CD4-positive, alpha-beta memory T cell (primary cell): ENCODE results near the gene SLC4A5. TPM values are rescaled to one million over a fixed set of nuclear protein-coding genes. Genes with fewer than 3 reads are reported as not detected.

Experiments
- CTCF ChIA-PET: fragments of 350-600 bp; sonication (Branson Sonifier 250); formaldehyde crosslinking; loops from one replicate; lab custom pipeline; 2021; ENCODE audit warnings: inconsistent platforms; ENCODE audit not compliant: partially characterized antibody; lab: Charles Lee
- POLR2A ChIA-PET: fragments of 350-600 bp; sonication (Branson Sonifier 250); formaldehyde crosslinking; loops from one replicate; lab custom pipeline; 2021; ENCODE audit not compliant: partially characterized antibody; lab: Charles Lee
- DNase-seq, 5 donors: peaks; one replicate each; pipeline versions ENCODE4 v3.0.0 to v3.0.0-alpha.2; 2020 to 2022; ENCODE audit warnings: mixed read lengths in 1 of 5
- H3K27ac ChIP-seq: one replicate; pipeline ENCODE4 v1.7.0; 2013; ENCODE audit warnings: low read depth, low read length
- H3K27me3 ChIP-seq: 2 replicates; pipeline ENCODE4 v1.7.0; 2013; ENCODE audit warnings: mild to moderate bottlenecking, low read length, moderate library complexity; ENCODE audit not compliant: insufficient read depth
- H3K36me3 ChIP-seq: 2 replicates; pipeline ENCODE4 v1.7.0; 2013; ENCODE audit warnings: mild to moderate bottlenecking, low read length, moderate library complexity; ENCODE audit not compliant: insufficient read depth
- H3K4me1 ChIP-seq: 2 replicates; pipeline ENCODE4 v1.7.0; 2013; ENCODE audit warnings: mild to moderate bottlenecking, low read length, moderate library complexity; ENCODE audit not compliant: insufficient read depth
- H3K4me3 ChIP-seq, 2 donors: one replicate each; pipeline ENCODE4 v1.7.0; 2013; ENCODE audit warnings: low read length in 2 of 2, mild to moderate bottlenecking in 1 of 2
- H3K9me3 ChIP-seq, 2 donors: one replicate each; pipeline ENCODE4 v1.7.0; 2013; ENCODE audit warnings: low read length in 2 of 2, control low read depth in 1 of 2; ENCODE audit not compliant: control insufficient read depth in 1 of 2
- H3K27ac Mint-ChIP-seq, 7 donors: one replicate each; pipeline ENCODE4 v1.8.0; 2020 to 2021; ENCODE audit warnings: mixed read lengths in 7 of 7, mild to moderate bottlenecking in 6 of 7, inconsistent platforms in 3 of 7, moderate library complexity in 3 of 7
- H3K27me3 Mint-ChIP-seq, 2 donors: one replicate each; pipeline ENCODE4 v1.8.0; 2020 to 2021; ENCODE audit warnings: mixed read lengths in 2 of 2
- H3K36me3 Mint-ChIP-seq, 2 donors: one replicate each; pipeline ENCODE4 v1.8.0; 2020 to 2021; ENCODE audit warnings: mixed read lengths in 2 of 2, inconsistent platforms in 1 of 2, mild to moderate bottlenecking in 1 of 2
- H3K4me1 Mint-ChIP-seq, 4 donors: one replicate each; pipeline ENCODE4 v1.8.0; 2020 to 2021; ENCODE audit warnings: mixed read lengths in 4 of 4, mild to moderate bottlenecking in 1 of 4
- H3K4me3 Mint-ChIP-seq, 8 donors: one replicate each; pipeline ENCODE4 v1.8.0; 2020 to 2021; ENCODE audit warnings: mixed read lengths in 8 of 8, mild to moderate bottlenecking in 7 of 8, moderate library complexity in 6 of 8, inconsistent platforms in 3 of 8
- H3K9me3 Mint-ChIP-seq, 8 donors: one replicate each; pipeline ENCODE4 v1.8.0; 2020 to 2021; ENCODE audit warnings: mixed read lengths in 8 of 8, mild to moderate bottlenecking in 5 of 8, inconsistent platforms in 3 of 8, moderate library complexity in 1 of 8
- intact Hi-C: fragments of 100-400 bp; cut with micrococcal nuclease; formaldehyde crosslinking; loops from one replicate; pipeline ENCODE4 v1.15.1; 2023
- polyA plus RNA-seq, 2 donors: library from polyadenylated mRNA; unstranded; fragments of 300-500 nt; fragmentation: Illumina TruSeq; gene quantifications; one replicate each; pipeline ENCODE4 v1.2.3, GENCODE V29; 2021
- total RNA-seq, 2 experiments: library from RNA; stranded (reverse); gene quantifications; one replicate each; pipeline ENCODE4 v1.2.3, GENCODE V29; 2021

The SLC4A5 gene
- total and polyA plus RNA-seq, 4 experiments from 2014 or later: 0.25 to 11.5 (median 7.2) TPM

DNA sequence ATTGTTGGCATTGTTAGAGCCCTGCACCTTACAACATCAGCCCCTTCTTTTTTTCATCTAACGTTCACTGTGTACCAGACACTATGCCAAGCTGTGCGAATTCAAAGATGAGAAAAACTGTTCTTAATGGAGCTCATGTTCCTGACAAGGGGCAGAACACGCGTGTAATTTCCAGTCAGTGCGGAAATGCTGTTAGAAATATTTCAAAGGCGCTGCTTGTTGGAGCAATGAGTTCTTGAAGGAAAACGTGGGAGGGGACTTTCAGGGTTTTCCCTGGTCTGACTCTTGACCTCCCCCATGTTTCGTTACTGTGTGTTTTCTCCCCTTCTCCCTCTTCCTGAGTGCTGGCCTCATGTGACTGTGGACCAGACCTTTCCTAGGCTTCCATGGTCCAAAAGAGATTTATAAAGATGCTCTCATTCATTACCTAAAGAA, 143.3 kb downstream of the SLC4A5 start:
- CTCF ChIA-PET: interaction anchor here (0.7 to 3.7 kb wide), 11 partner anchors 16 to 375 kb away, joined by 3 to 51 read pairs (median 6); partner anchors contain the start of gene MOB1A
- H3K4me1 Mint-ChIP-seq: peaks cover 24 to 52% (median 37%) of the 10 kb centered on the region in 4 donors
- intact Hi-C loops: loop anchor here (1.0 to 10.0 kb wide), 5 partner anchors 22 to 813 kb away; partner anchors contain the start of genes ALMS1, BOLA3 and MOB1A
- DNase-seq: peak in 1 of 5 donors; percentile 6
- Histone ChIP-seq H3K4me1 (peaks cover 43% of the 10 kb centered on the region), H3K27me3 (no peaks in the 10 kb centered on the region), H3K36me3 (no peaks in the 10 kb centered on the region), H3K27ac (peak overlapping the region; percentile 86), H3K4me3 (peak overlapping the region; percentile 85 to 91), H3K9me3 (no peaks in the 10 kb centered on the region)
- POLR2A ChIA-PET: interaction anchor here (0.9 to 6.1 kb wide), 8 partner anchors 21 to 273 kb away, joined by 3 to 128 read pairs (median 4); partner anchors contain the start of genes BOLA3, DGUOK, MOB1A and WBP1
- peak overlapping the region; percentile 89 to 99 (median 96) for H3K27ac Mint-ChIP-seq
- peak overlapping the region; percentile 94 to 100 (median 96) for H3K4me3 Mint-ChIP-seq
- H3K9me3 Mint-ChIP-seq: no peaks in the 10 kb centered on the region
- H3K36me3 Mint-ChIP-seq: peaks cover 4% of the 10 kb centered on the region in 2 donors
- no peaks in the 10 kb centered on the region for H3K27me3 Mint-ChIP-seq

DNA sequence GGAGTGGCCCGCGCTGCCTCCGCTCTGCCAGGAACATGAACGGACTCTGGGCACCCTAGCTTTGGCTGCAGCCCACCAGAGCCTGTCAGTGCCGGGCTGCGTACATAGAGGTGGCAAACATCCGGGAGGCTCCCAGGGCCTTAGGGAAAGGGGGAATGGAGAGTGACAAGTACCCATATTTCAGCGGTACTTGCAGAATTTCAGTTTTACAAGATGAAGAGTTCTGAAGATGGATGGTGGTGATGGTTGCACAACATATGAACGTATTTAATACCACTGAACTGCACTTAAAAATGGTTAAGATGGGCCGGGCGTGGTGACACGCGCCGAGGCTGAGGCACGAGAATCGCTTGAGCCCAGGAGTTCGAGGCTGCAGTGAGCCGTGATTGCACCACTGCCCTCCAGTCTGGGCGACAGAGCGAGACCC, 143.9 kb downstream of the SLC4A5 start:
- peaks cover 37% of the 10 kb centered on the region for H3K4me1 ChIP-seq
- H3K9me3 ChIP-seq: no peaks in the 10 kb centered on the region
- peak overlapping the region; percentile 86 for H3K27ac ChIP-seq
- Mint-ChIP-seq H3K27me3 (no peaks in the 10 kb centered on the region), H3K4me3 (peak overlapping the region; percentile 94 to 100 (median 96)), H3K4me1 (peaks cover 20 to 46% (median 33%) of the 10 kb centered on the region in 4 donors), H3K36me3 (peaks cover 4% of the 10 kb centered on the region in 2 donors), H3K27ac (peak overlapping the region; percentile 89 to 99 (median 96)), H3K9me3 (no peaks in the 10 kb centered on the region)
- no peaks in the 10 kb centered on the region for H3K36me3 ChIP-seq
- no peaks in the 10 kb centered on the region for H3K27me3 ChIP-seq
- ChIA-PET POLR2A (interaction anchor here (0.9 to 6.1 kb wide), 15 partner anchors 8 to 371 kb away, joined by 3 to 128 read pairs (median 4); partner anchors contain the start of genes BOLA3, DGUOK, MOB1A and STAMBP), CTCF (interaction anchor here (0.7 to 3.7 kb wide), 14 partner anchors 8 to 374 kb away, joined by 3 to 51 read pairs (median 5); partner anchors contain the start of genes MOB1A and STAMBP)
- no peak for DNase-seq
- intact Hi-C loops: loop anchor here (1.0 to 10.0 kb wide), 4 partner anchors 21 to 812 kb away; partner anchors contain the start of genes ALMS1, BOLA3 and MOB1A
- peak overlapping the region; percentile 85 to 91 for H3K4me3 ChIP-seq

DNA sequence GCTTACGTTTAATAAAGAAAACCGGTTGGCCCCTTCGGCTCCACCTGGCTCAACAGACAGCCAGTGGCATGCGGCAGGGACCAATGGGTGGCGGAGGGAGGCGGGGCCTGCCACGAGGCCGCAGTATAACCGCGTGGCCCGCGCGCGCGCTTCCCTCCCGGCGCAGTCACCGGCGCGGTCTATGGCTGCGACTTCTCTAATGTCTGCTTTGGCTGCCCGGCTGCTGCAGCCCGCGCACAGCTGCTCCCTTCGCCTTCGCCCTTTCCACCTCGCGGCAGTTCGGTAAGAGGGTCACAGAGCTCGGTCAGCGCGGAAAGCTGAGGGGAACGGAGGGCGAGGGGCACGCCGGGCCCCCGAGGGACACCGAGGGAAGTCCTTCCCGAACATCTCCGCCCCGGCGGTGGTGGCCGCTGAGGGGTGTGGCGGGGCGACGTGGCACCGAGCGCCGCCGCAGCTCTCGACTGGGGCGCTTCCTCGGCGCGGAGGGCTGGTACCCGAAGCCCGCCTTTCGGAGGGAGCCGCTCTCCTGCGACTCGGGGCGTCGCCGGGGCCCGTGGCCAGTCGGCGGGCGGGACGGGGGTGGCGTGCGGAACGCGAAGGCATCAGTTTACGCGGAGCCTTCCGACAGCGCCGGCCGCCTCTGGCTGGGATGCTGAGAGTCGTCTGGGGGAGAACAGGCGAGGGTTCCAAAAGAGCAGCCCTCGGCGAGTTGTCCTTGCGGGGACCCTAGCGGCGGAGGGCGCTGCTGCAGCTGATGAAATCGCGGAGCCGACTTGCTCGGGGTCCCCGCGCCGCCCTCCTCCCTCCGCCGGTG, 144.5 kb downstream of the SLC4A5 start, which contains the start of gene MTHFD2:
TSS of gene MTHFD2 (plus strand) at position 155 of the 814 bp plus-strand sequence. CDS start at position 182, 27 bp downstream.
- Mint-ChIP-seq H3K9me3 (no peaks in the 10 kb centered on the region), H3K4me3 (peak within 1 kb of the TSS; percentile 94 to 100 (median 98)), H3K27me3 (no peaks in the 10 kb centered on the region), H3K27ac (peak within 1 kb of the TSS; percentile 89 to 100 (median 99)), H3K36me3 (peaks cover 3 to 4% of the 10 kb centered on the region in 2 donors), H3K4me1 (peaks cover 20 to 41% (median 31%) of the 10 kb centered on the region in 4 donors)
- no peaks in the 10 kb centered on the region for H3K36me3 ChIP-seq
- H3K27ac ChIP-seq: peak within 1 kb of the TSS; percentile 86
- ChIA-PET POLR2A (interaction anchor here (0.5 to 6.1 kb wide), 19 partner anchors 9 to 462 kb away, joined by 3 to 128 read pairs (median 4); partner anchors contain the start of genes BOLA3, DGUOK, MOB1A and STAMBP), CTCF (interaction anchor here (0.8 to 3.7 kb wide), 13 partner anchors 8 to 373 kb away, joined by 3 to 51 read pairs (median 6); partner anchors contain the start of genes MOB1A and STAMBP)
- intact Hi-C loops: loop anchor here (1.0 to 10.0 kb wide), 6 partner anchors 8 to 811 kb away; partner anchors contain the start of genes ALMS1, BOLA3 and MOB1A
- H3K4me1 ChIP-seq: peaks cover 35% of the 10 kb centered on the region
- H3K4me3 ChIP-seq: peak within 1 kb of the TSS; percentile 85 to 91
- no peaks in the 10 kb centered on the region for H3K27me3 ChIP-seq
- DNase-seq: peak; percentile 84 to 89 (median 86)
- H3K9me3 ChIP-seq: no peaks in the 10 kb centered on the region

DNA sequence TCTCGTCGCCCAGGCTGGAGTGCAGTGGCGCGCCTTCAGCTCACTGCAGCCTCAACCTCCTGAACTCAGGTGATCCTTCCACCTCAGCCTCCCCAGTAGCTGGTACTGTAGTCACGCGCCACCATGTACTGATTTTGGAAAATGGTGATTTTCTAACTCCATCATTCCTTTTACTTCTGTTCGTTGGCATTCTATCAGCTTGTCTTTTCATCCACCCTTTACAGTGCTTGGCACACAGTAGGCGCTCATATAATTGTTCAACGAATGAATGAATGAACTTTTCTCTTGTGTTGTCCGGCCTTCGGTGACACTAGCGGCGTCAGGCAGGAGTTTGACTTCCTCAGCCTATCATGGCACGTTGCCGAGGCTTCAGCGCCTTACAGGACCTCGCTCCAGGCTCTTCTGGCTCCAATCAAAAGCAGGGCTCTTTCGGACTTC, 145.2 kb downstream of the SLC4A5 start:
- intact Hi-C loops: loop anchor here (1.0 to 10.0 kb wide), 5 partner anchors 8 to 811 kb away; partner anchors contain the start of genes ALMS1 and BOLA3
- H3K27ac Mint-ChIP-seq: peak overlapping the region; percentile 89 to 100 (median 99)
- H3K4me3 Mint-ChIP-seq: peak overlapping the region; percentile 94 to 100 (median 98)

DNA sequence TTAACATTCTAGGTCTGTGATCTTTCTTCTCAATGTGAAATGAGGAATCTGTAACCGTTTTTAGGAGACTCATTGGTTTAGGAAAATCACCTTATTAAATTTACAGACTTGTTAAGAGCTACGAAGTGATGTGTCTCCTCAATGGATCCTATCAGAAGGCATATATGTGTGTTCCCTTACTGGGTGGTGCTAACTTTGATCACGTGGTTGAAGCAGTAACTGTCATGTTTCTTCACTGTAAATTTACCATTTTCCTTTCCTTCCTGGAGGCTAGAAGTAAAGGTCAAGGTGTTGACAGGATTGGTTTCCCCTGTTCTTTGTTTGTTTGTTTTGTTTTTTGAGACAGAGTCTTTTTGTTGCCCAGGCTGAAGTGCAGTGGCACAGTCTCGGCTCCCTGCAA, 146.2 kb downstream of the SLC4A5 start:
- Mint-ChIP-seq H3K4me3 (peak overlapping the region in 3 of 8 donors; percentile 24 to 50 (median 41)), H3K27ac (peak overlapping the region in 2 of 7 donors; percentile 41 to 59), H3K27me3 (no peaks in the 10 kb centered on the region), H3K36me3 (peaks cover 0 to 4% of the 10 kb centered on the region in 2 donors), H3K9me3 (no peaks in the 10 kb centered on the region), H3K4me1 (peaks cover 19 to 37% (median 28%) of the 10 kb centered on the region in 4 donors)
- POLR2A ChIA-PET: interaction anchor here (6.1 kb wide), 1 partner anchor 18 kb away, joined by 128 read pairs; the partner anchor contains the start of gene MOB1A
- no peaks in the 10 kb centered on the region for H3K9me3 ChIP-seq
- no peaks in the 10 kb centered on the region for H3K36me3 ChIP-seq
- DNase-seq: no peak
- no peak overlapping the region for H3K27ac ChIP-seq
- intact Hi-C loops: loop anchor here (5.0 to 10.0 kb wide), 2 partner anchors 198 to 810 kb away; partner anchors contain the start of gene ALMS1
- CTCF ChIA-PET: interaction anchor here (0.7 to 1.2 kb wide), 3 partner anchors 18 to 138 kb away, joined by 3 to 8 read pairs (median 3); partner anchors contain the start of genes BOLA3 and MOB1A
- H3K27me3 ChIP-seq: no peaks in the 10 kb centered on the region
- no peak overlapping the region for H3K4me3 ChIP-seq
- peaks cover 35% of the 10 kb centered on the region for H3K4me1 ChIP-seq

More for the DNA sequence above, 145.2 kb downstream of the SLC4A5 start:
- Histone ChIP-seq H3K27ac (peak overlapping the region; percentile 86), H3K4me3 (peak overlapping the region; percentile 2 to 85), H3K9me3 (no peaks in the 10 kb centered on the region), H3K4me1 (peaks cover 35% of the 10 kb centered on the region), H3K36me3 (no peaks in the 10 kb centered on the region), H3K27me3 (no peaks in the 10 kb centered on the region)
- Mint-ChIP-seq H3K4me1 (peaks cover 19 to 37% (median 28%) of the 10 kb centered on the region in 4 donors), H3K9me3 (no peaks in the 10 kb centered on the region), H3K36me3 (peaks cover 0 to 4% of the 10 kb centered on the region in 2 donors), H3K27me3 (no peaks in the 10 kb centered on the region)
- CTCF ChIA-PET: interaction anchor here (0.8 to 3.7 kb wide), 11 partner anchors 9 to 373 kb away, joined by 3 to 51 read pairs (median 7); partner anchors contain the start of genes MOB1A and STAMBP
- no peak for DNase-seq
- POLR2A ChIA-PET: interaction anchor here (0.5 to 6.1 kb wide), 14 partner anchors 9 to 461 kb away, joined by 3 to 128 read pairs (median 4); partner anchors contain the start of genes BOLA3, DGUOK, MOB1A and STAMBP

DNA sequence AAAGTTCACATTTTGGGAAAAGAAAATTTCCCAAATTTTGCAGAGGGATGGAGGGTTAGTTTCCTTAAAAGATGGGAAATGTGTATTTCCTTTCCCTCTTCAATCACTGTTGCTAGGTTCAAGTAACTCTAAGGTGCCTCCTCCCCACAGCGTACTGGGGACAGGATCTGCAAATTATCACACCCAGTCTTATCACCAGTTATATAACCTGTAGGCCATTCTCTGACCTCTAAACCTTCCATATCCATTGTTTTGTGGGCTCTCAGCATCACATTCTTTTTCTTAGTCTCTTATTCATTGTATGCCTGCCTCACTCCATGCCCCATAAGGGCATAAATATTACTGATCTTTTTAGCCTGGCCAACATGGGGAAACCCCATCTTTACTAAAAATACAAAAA, 148.4 kb downstream of the SLC4A5 start:
- Mint-ChIP-seq H3K27ac (no peak overlapping the region), H3K4me1 (peaks cover 11 to 20% (median 15%) of the 10 kb centered on the region in 4 donors), H3K9me3 (no peaks in the 10 kb centered on the region), H3K27me3 (peaks cover 0 to 3% of the 10 kb centered on the region in 2 donors), H3K4me3 (no peak overlapping the region), H3K36me3 (peaks cover 0 to 4% of the 10 kb centered on the region in 2 donors)
- no peak for DNase-seq
- H3K4me3 ChIP-seq: no peak overlapping the region
- no peaks in the 10 kb centered on the region for H3K36me3 ChIP-seq
- CTCF ChIA-PET: no interaction called here
- no peaks in the 10 kb centered on the region for H3K9me3 ChIP-seq
- intact Hi-C loops: loop anchor here (5.0 to 10.0 kb wide), 2 partner anchors 200 to 807 kb away; partner anchors contain the start of gene ALMS1
- no peaks in the 10 kb centered on the region for H3K27me3 ChIP-seq
- H3K4me1 ChIP-seq: peaks cover 13% of the 10 kb centered on the region
- POLR2A ChIA-PET: interaction anchor here (0.8 kb wide), 1 partner anchor 16 kb away, joined by 3 read pairs; the partner anchor contains the start of gene MOB1A
- H3K27ac ChIP-seq: no peak overlapping the region
